Osteoblast (primary cell): ENCODE results near the gene INSYN2A. TPM values are rescaled to one million over a fixed set of nuclear protein-coding genes. Genes with fewer than 3 reads are reported as not detected.

Experiments used
- DNase-seq: peaks from one replicate; pipeline ENCODE4 v3.0.0; 2011; ENCODE audit warnings: low spot score, mixed read lengths; ENCODE audit not compliant: insufficient read length; ENCODE audit errors: missing footprints
- H2AFZ ChIP-seq: 2 replicates; pipeline ENCODE4 v1.6.0; 2011; ENCODE audit warnings: mild to moderate bottlenecking, low read length
- H3K27ac ChIP-seq: 2 replicates; pipeline ENCODE4 v1.5.1; 2011; ENCODE audit warnings: mild to moderate bottlenecking, low read depth, low read length, moderate library complexity
- H3K27me3 ChIP-seq: 2 replicates; pipeline ENCODE4 v1.6.0; 2012; ENCODE audit warnings: mild to moderate bottlenecking, control low read depth, inconsistent platforms, low read length, moderate library complexity; ENCODE audit not compliant: insufficient read depth
- H3K36me3 ChIP-seq: 2 replicates; pipeline ENCODE4 v1.5.1; 2011; ENCODE audit warnings: mild to moderate bottlenecking, low read length, control low read depth, moderate library complexity; ENCODE audit not compliant: insufficient read depth
- H3K4me1 ChIP-seq: 2 replicates; pipeline ENCODE4 v1.5.1; 2011; ENCODE audit warnings: mild to moderate bottlenecking, low read length, control low read depth, moderate library complexity; ENCODE audit not compliant: insufficient read depth
- H3K4me2 ChIP-seq: 2 replicates; pipeline ENCODE4 v1.6.0; 2011; ENCODE audit warnings: mild to moderate bottlenecking, low read length; ENCODE audit not compliant: insufficient read depth
- H3K4me3 ChIP-seq: fragments of 200-600 bp; sonication (generic); 3 replicates; pipeline ENCODE4 v1.5.1; 2012; ENCODE audit warnings: mild to moderate bottlenecking, low read length, inconsistent platforms; ENCODE audit not compliant: insufficient read depth
- H3K79me2 ChIP-seq: 2 replicates; pipeline ENCODE4 v1.6.0; 2012; ENCODE audit warnings: mild to moderate bottlenecking, low read length, control low read depth, inconsistent platforms; ENCODE audit not compliant: insufficient read depth
- H3K9me3 ChIP-seq: 2 replicates; pipeline ENCODE4 v1.5.1; 2011; ENCODE audit warnings: low read depth, low read length, control low read depth
- H4K20me1 ChIP-seq: 2 replicates; pipeline ENCODE4 v1.6.0; 2012; ENCODE audit warnings: mild to moderate bottlenecking, low read length, control low read depth; ENCODE audit not compliant: insufficient read depth
- CTCF ChIP-seq: IDR thresholded peaks from 2 replicates; pipeline ENCODE4 v1.5.1; 2011; ENCODE audit warnings: mild to moderate bottlenecking, low read depth, low read length, moderate library complexity; ENCODE audit errors: extremely low read depth
- total RNA-seq: library from RNA; depleted of rRNA; stranded (reverse); fragments of >200 nt; gene quantifications from 2 replicates; pipeline ENCODE4 v1.2.3, GENCODE V29; 2012

INSYN2A gene
- total RNA-seq, 1 donor = 0.36 TPM

- Histone ChIP-seq H3K9me3 (no peaks in the 10 kb centered on the region), H3K4me3 (no peak overlapping the region), H3K79me2 (no peaks in the 10 kb centered on the region), H3K4me1 (peaks cover 4% of the 10 kb centered on the region), H4K20me1 (peaks cover 8% of the 10 kb centered on the region), H3K4me2 (no peak overlapping the region), H3K27me3 (no peaks in the 10 kb centered on the region), H3K27ac (no peak overlapping the region), H2AFZ (no peak overlapping the region), H3K36me3 (no peaks in the 10 kb centered on the region)
- no peak for TF ChIP-seq CTCF
- DNase-seq = no peak
Observed at GRCh38 chr10:127227663-127228062, 31.3 kb upstream of the INSYN2A start.

DNA sequence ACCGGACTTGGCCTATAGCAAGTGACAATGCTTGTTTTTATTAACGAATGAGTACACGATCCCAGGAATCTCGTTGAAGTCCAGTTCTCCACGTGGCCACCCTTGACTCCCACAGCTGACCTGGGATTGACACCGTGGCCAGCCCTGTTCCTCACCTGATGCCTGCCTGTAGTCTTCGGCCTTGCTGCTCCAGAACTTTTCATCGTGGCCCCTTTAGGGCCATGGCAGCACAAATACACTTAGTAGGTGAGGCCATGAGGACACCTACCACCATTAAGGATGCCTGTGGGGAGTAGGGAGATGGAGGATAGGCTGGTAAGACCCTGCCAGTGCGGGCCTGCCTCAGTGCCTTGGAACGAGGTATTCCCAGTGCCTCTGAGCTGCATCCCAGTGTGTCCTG, 30.6 kb upstream of the INSYN2A start:
- Histone ChIP-seq H3K27ac (no peak overlapping the region), H3K36me3 (no peaks in the 10 kb centered on the region), H2AFZ (no peak overlapping the region), H3K4me2 (no peak overlapping the region), H3K27me3 (no peaks in the 10 kb centered on the region), H3K79me2 (no peaks in the 10 kb centered on the region), H3K4me1 (peaks cover 4% of the 10 kb centered on the region), H4K20me1 (peaks cover 8% of the 10 kb centered on the region), H3K4me3 (no peak overlapping the region), H3K9me3 (no peaks in the 10 kb centered on the region)
- no peak for TF ChIP-seq CTCF
- DNase-seq = no peak

DNA sequence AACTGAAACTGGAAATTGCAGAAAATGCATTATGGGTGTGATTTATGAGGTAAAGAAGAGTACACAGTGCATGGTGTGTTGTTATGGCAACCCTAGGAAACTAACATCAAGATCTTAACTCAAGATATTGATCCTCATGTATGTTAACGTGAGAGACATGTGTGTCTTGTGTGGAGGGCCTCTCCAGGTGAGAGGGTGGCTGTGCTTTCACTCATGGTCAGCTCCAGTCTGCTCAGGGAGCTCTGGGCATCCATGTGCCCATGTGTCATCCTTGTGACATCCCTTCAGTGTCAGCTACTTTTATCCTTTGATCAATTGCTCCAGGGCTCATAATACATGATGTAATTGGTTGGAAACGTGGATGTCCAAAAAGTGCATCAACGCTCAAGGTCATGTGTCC, 24.9 kb upstream of the INSYN2A start:
- no peaks in the 10 kb centered on the region for H3K9me3 ChIP-seq
- H3K4me2 ChIP-seq = no peak overlapping the region
- DNase-seq = no peak
- H3K27ac ChIP-seq = no peak overlapping the region
- H3K4me1 ChIP-seq = peaks cover 2% of the 10 kb centered on the region
- H3K36me3 ChIP-seq = no peaks in the 10 kb centered on the region
- no peaks in the 10 kb centered on the region for H3K27me3 ChIP-seq
- H2AFZ ChIP-seq = no peak overlapping the region
- no peak for TF ChIP-seq CTCF
- H3K79me2 ChIP-seq = peaks cover 2% of the 10 kb centered on the region
- H4K20me1 ChIP-seq = peaks cover 12% of the 10 kb centered on the region
- no peak overlapping the region for H3K4me3 ChIP-seq

GRCh38 chr10:127218658-127219057, 22.3 kb upstream of the INSYN2A start:
- H4K20me1 ChIP-seq = peaks cover 8% of the 10 kb centered on the region
- no peak for TF ChIP-seq CTCF

More at GRCh38 chr10:127218658-127219057, 22.3 kb upstream of the INSYN2A start:
- Histone ChIP-seq H3K36me3 (no peaks in the 10 kb centered on the region), H3K27me3 (no peaks in the 10 kb centered on the region), H3K9me3 (no peaks in the 10 kb centered on the region), H3K4me3 (no peak overlapping the region), H3K27ac (no peak overlapping the region), H3K79me2 (peaks cover 2% of the 10 kb centered on the region), H2AFZ (no peak overlapping the region), H3K4me1 (peaks cover 2% of the 10 kb centered on the region), H3K4me2 (no peak overlapping the region)
- no peak for DNase-seq
